ENCODE measurements around the gene ELN. TPM values are rescaled to one million over a fixed set of nuclear protein-coding genes. Genes with fewer than 3 reads are reported as not detected.

Gene ELN
- total and polyA plus RNA-seq, 9 donors, result 13.2 to 51.5 (median 38.1) TPM

- no peaks in the 10 kb centered on the region for H3K36me3 ChIP-seq
- WGBS, 3 donors, result 81 to 93% (median 90%) methylated on average over 4 of the region's 4 CpGs
- no peak overlapping the region for H3K27ac ChIP-seq
- H3K4me1 ChIP-seq (ENCODE audit: insufficient read depth), result peaks cover 6% of the 10 kb centered on the region
- TF ChIP-seq EP300 (IDR thresholded peaks at IDR 0.05), result no peak
- TF ChIP-seq CTCF (IDR thresholded peaks at IDR 0.05), result no peak
- TF ChIP-seq POLR2A (IDR thresholded peaks at IDR 0.05), result no peak
- H3K4me3 ChIP-seq, result no peak overlapping the region
- intact Hi-C loops (cut with DNase I), result loop anchor here in 3 of 4 donors (5.0 to 10.0 kb wide), 4 partner anchors 100 to 340 kb away; no protein-coding TSS in a partner anchor
- H3K27me3 ChIP-seq, result no peaks in the 10 kb centered on the region
- DNase-seq, result no peak
- H3K9me3 ChIP-seq, result no peaks in the 10 kb centered on the region
These were observed 36.7 kb downstream of the ELN start for GRCh38 chr7:74064696-74065095.

- no peaks in the 10 kb centered on the region for H3K36me3 ChIP-seq
- WGBS, 3 donors, result 88 to 94% (median 93%) methylated on average over 3 of the region's 3 CpGs
- intact Hi-C loops (cut with DNase I), result loop anchor here in 3 of 4 donors (5.0 to 10.0 kb wide), 4 partner anchors 98 to 338 kb away; no protein-coding TSS in a partner anchor
These were observed 38.7 kb downstream of the ELN start for GRCh38 chr7:74066626-74067025.

GRCh38 chr7:74068378-74069085 lies 40.6 kb downstream of the ELN start:
- TF ChIP-seq EP300 (IDR thresholded peaks at IDR 0.05) (no peak), POLR2A (IDR thresholded peaks at IDR 0.05) (no peak), CTCF (IDR thresholded peaks at IDR 0.05) (no peak)
- Histone ChIP-seq H3K36me3 (no peaks in the 10 kb centered on the region), H3K4me1 (ENCODE audit: insufficient read depth) (no peaks in the 10 kb centered on the region), H3K27ac (no peak overlapping the region), H3K27me3 (no peaks in the 10 kb centered on the region), H3K9me3 (no peaks in the 10 kb centered on the region), H3K4me3 (no peak overlapping the region)
- WGBS, 3 donors, result 88 to 91% (median 88%) methylated on average over 20 of the region's 20 CpGs
- intact Hi-C loops (cut with DNase I), result loop anchor here in 3 of 4 donors (5.0 to 10.0 kb wide), 4 partner anchors 96 to 336 kb away; no protein-coding TSS in a partner anchor
- peak in 3 of 5 donors; percentile 43 to 52 (median 44) for DNase-seq

More at GRCh38 chr7:74066626-74067025, 38.7 kb downstream of the ELN start:
- no peak overlapping the region for H3K4me3 ChIP-seq
- H3K27me3 ChIP-seq, result no peaks in the 10 kb centered on the region
- TF ChIP-seq CTCF (IDR thresholded peaks at IDR 0.05) (no peak), EP300 (IDR thresholded peaks at IDR 0.05) (no peak)
- no peak for DNase-seq
- H3K4me1 ChIP-seq (ENCODE audit: insufficient read depth), result peaks cover 6% of the 10 kb centered on the region
- H3K9me3 ChIP-seq, result no peaks in the 10 kb centered on the region
- no peak overlapping the region for H3K27ac ChIP-seq

GRCh38 chr7:74069086-74069541 lies 41.1 kb downstream of the ELN start:
- WGBS, 3 donors, result 89 to 91% (median 90%) methylated on average over 16 of the region's 16 CpGs

More at GRCh38 chr7:74069086-74069541, 41.1 kb downstream of the ELN start:
- Histone ChIP-seq H3K27me3 (no peaks in the 10 kb centered on the region), H3K4me3 (no peak overlapping the region), H3K4me1 (ENCODE audit: insufficient read depth) (no peaks in the 10 kb centered on the region), H3K9me3 (no peaks in the 10 kb centered on the region), H3K27ac (no peak overlapping the region), H3K36me3 (no peaks in the 10 kb centered on the region)
- no peak for DNase-seq
- intact Hi-C loops (cut with DNase I), result loop anchor here in 3 of 4 donors (5.0 to 10.0 kb wide), 4 partner anchors 96 to 336 kb away; no protein-coding TSS in a partner anchor
- TF ChIP-seq CTCF (IDR thresholded peaks at IDR 0.05) (no peak), POLR2A (IDR thresholded peaks at IDR 0.05) (no peak), EP300 (IDR thresholded peaks at IDR 0.05) (no peak)
